Activated T-cell treated with anti-CD3 and anti-CD28 coated beads, Interleukin-2, amount 50 U/mL, for 48 hours (primary cell): Measurements from ENCODE around the gene CBS.
"Not testable (repeated sequence)": the region's sequence is repeated elsewhere in the genome, so short reads cannot be mapped to it uniquely, and the experiment has no call there.

Source experiments
- DNase-seq, 2 experiments: peaks; one replicate each; pipeline ENCODE4 v3.0.0-alpha.2; 2020

The CBS gene

GRCh38 chr21:43075170-43076022, at the start of gene CBS:
TSS of gene CBS (minus strand) at chr21:43075835. CDS start at chr21:43072193, 3,642 bp downstream.
- DNase-seq = not testable (repeated sequence)

- not testable (repeated sequence) for DNase-seq
Observed at GRCh38 chr21:43115956-43116355, 40.3 kb upstream of the CBS start.

DNA sequence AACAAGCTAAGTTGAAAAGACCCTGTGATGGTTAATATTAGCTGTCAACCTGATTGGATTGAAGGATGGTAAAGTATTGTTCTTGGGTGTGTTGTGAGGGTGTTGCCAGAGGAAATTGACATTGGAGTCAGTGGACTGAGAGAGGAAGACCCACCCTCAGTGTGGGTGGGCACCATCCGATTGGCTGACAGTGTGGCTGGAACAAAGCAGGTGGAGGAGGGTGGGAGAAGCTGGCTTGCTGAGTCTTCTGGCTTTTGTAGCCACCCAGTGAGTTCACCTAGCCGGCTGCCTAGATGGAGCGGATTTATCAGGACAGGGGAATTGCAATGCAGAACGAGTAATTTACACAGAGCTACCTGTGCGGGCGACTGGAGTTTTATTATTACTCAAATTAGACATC, 38.8 kb upstream of the CBS start:
- DNase-seq = not testable (repeated sequence)

GRCh38 chr21:43109006-43109405, 33.4 kb upstream of the CBS start:
- DNase-seq = not testable (repeated sequence)

- DNase-seq = not testable (repeated sequence)
Observed at GRCh38 chr21:43108177-43108576, 32.5 kb upstream of the CBS start.

GRCh38 chr21:43107794-43108137, 32.1 kb upstream of the CBS start:
- not testable (repeated sequence) for DNase-seq

GRCh38 chr21:43106965-43107793, 31.5 kb upstream of the CBS start, which contains the start of gene U2AF1:
TSS of gene U2AF1 (minus strand) at chr21:43107570. CDS start at chr21:43107494, 76 bp downstream.
- not testable (repeated sequence) for DNase-seq

DNA sequence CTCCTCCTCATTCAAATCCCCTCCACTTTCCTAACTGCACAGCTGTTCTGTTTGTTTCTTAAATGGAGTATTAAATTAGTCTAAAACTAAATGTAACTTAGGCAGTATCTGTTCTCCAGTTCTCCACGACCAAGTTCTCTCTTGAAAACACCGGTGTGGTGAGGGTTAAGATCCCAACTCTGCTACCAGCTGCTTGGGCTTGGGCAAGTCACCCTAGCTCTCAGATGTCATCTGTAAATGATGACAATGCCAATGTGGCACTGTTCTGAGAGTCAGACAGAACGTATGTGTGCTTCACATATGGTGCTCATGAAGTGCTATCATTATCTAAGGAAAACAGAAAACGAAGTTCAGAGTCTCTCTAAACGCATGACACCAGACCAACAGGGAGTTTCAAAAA, 29.0 kb upstream of the CBS start:
- DNase-seq = not testable (repeated sequence)

- DNase-seq = not testable (repeated sequence)
Observed at GRCh38 chr21:43102281-43102680, 26.6 kb upstream of the CBS start.

- not testable (repeated sequence) for DNase-seq
Observed at GRCh38 chr21:43101676-43102075, 26.0 kb upstream of the CBS start.

GRCh38 chr21:43101000-43101399, 25.4 kb upstream of the CBS start:
- not testable (repeated sequence) for DNase-seq

DNA sequence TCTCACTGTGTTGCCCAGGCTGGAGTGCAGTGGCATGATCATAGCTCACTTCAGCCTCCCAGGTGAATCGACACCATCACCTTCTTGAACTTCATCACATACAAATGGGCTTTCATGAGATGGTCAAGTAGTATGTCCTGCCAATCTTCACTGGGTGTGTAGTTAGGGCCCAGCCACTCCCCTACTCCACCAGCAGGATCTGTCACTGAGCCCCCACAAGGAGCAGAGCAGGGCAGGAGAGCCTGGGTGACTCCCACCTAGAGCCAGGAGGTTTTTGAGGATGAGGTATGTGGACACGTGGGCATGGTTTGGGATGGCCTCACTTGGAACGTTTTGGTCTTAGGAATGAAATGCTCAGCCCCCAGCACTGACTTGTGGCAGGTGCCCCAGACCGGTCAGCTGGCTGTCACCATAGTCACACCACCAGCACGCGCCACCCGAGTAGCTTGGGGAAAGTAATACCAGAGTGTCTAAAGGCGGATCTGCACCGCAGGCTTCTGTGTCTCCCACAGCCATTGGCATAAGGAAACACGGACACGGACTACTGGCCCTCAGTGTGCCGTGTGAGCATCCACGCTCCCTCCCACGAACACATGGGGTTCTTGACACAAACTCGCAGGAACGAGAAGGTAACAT, 16.5 kb upstream of the CBS start:
- DNase-seq = peak; percentile 11 to 13

DNA sequence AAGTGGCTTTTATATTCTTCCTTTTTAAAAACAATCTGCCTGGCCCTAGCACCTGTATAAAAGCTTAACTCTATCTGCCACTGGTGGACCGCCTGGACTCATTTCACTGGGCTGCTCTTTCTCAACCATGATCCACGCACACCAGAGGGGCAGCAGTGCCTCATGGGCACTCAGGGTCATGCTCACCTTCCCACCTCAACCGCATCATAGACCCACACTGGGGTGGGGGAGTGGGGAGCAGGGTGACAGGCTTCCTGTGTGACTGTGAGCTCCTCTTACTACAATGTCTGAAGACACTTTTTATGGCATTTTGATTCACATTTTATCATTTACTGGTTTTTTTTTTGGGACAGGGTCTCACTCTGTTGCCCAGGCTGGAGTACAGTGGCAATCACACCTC, 15.3 kb upstream of the CBS start:
- DNase-seq = not testable (repeated sequence)

DNA sequence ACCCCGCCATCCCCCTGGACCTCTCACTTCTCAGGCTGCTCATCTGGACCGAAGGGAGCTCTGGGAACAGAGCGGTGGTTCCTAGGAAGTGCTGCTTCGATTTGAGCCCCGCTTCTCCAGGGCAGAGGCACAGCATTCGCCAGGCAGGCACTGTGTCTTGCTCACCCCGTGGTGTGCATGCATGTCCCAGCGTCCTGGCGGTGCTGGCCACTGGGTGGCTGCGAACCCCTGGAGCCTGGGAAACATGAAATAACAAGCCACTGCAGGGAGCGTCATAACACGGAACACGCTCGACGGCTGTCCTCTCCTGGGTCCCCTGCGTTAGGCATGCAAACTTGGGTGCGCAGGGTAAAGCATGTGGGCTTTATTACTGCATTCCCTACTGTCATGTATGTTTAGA, 13.8 kb upstream of the CBS start:
- not testable (repeated sequence) for DNase-seq

DNA sequence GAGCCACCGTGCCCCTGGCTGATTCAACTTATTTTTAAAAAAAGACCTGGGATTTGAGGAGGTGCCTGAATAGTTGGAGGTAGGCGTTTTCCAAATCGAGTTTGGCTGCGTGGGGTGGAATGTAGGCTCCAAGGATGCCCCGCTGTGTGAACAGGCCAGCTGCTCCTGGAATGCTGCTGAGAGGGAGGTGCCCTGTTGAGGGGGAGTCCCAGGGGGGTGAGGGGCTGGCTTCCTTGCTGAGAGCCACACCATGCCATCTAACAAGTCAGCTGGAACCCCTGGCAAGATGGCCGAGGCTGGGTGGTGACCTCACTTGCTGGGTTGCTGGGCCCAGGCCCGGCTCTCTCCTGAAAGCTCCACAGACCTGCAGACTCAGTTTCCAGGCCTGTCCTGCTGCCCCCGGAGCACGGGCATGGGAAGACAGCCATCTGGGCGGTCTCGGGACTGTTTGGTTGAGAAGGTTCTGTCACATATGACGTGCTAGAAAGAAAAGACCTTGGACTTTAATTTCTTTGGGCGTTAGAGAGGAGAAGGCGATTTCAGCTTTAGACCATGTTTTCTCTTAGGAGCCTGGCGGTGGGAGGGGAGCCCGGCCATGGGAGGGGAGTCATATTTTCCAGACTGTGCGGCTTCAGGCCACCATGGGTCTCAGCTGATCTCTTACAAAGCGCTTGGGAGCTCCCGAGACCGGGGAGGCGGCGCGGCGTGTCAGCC, 7.1 kb upstream of the CBS start:
- DNase-seq = not testable (repeated sequence)

- DNase-seq = not testable (repeated sequence)
Observed at GRCh38 chr21:43076643-43077042, 1.0 kb upstream of the CBS start.

DNA sequence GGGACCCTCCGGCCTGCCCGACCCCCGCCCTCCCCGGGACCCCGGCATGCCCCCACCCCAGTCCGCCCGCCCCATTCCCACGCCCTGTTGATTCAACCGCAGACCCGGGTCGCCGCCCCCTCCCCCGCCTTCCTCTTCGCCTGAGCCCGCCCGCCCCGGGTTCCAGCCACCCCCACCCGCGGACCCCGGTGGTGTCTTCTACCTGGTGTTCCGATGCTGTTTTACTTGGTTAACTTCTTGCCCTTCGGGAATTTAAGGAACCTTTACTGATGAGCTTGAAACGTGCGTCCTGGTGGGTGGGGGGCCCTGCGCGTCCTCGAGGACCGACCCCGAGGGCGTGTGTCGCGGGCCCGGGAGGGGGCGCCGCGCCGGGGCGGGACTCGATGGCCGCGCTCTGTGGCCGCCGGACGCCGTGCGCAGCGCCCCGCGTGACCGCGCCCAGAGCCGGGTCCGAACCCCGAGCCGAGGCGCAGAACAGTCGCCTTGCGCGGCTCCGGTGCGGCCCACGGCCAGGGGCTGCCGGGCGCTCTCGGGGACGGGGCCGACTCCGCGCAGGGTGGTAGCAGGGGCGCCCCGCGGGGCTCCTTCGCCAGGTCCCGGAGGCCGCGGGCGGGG, 495 bp upstream of the CBS start:
- DNase-seq = not testable (repeated sequence)

- DNase-seq = not testable (repeated sequence)
Observed at GRCh38 chr21:43074401-43075169, 1.1 kb downstream of the CBS start.

GRCh38 chr21:43072742-43073141, 2.9 kb downstream of the CBS start:
- not testable (repeated sequence) for DNase-seq

DNA sequence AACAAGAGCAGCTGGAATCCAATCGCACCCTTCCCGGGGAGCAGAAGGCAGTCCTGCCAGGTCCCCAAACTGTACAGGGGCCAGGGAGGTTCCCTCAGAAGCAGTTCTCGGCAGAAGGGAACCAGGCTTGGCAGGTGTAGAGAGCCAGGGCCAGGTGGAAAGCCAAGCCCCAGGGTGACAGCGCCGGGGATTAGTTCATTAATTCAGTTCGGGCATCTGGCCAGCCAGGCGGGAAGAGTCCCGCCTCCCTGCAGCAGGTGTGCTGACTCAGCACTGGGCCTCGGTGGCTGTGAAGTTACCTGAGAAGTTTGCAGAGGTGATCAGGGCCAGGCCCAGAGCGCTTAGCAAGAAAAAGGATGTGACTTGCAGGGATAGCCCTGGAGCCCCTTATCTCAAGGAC, 6.0 kb downstream of the CBS start:
- not testable (repeated sequence) for DNase-seq

DNA sequence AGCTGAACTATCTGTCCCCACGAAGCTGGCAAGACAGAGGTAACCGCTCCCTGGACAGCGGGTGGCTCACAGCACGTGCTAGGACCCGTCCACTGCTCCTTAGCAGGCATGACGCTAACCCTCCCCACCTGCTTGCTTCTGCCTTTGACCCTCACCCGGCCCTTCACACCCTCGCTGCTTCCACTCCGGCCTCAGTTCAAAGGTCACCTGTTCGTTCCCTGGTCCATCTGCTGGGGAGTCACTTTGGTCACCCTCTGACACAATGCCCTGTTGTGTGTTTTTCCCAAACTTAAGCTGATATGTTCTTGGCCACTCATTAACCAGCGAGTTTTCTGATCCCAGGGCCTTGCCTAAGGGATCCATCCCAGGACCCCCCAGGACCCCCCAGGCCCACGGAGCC, 7.6 kb downstream of the CBS start:
- not testable (repeated sequence) for DNase-seq
